K562 (cell line): Measurements from ENCODE around the gene VNN1. TPM values are rescaled to one million over a fixed set of nuclear protein-coding genes. Genes with fewer than 3 reads are reported as not detected.

Experiments used
- ATAC-seq: fragments of 200-7000 bp; cut with Tn5 transposase; 3 replicates; pipeline ENCODE4 v1.9.1; 2020; ENCODE audit warnings: moderate library complexity
- BruUV-seq: library from RNA; stranded (reverse); fragments of 400-500 nt; replicated peaks from 2 replicates; lab custom pipeline; 2021; lab: Mats Ljungman, UMichigan
- CTCF ChIA-PET: fragments of 300-600 bp; formaldehyde crosslinking; extraction: SDS; loops from one replicate; lab custom pipeline; 2021; ENCODE audit warnings: low intra/inter-chr PET ratio; lab: Yijun Ruan, JAX
- POLR2A ChIA-PET: fragments of 300-600, 350-650 bp; sonication (Branson Sonifier 250); formaldehyde crosslinking; extraction: SDS; loops from one replicate; lab custom pipeline; 2021; ENCODE audit warnings: antibody characterized with exemption, inconsistent platforms; lab: Yijun Ruan, JAX
- DNase-seq, 4 experiments: peaks; one replicate each; pipeline versions ENCODE4 v3.0.0 to v3.0.0-alpha.2; 2011 to 2018; ENCODE audit warnings: low spot score in 3 of 4, mixed read lengths in 3 of 4; ENCODE audit errors: extremely low read depth in 1 of 4
- FAIRE-seq: peaks from 2 replicates; lab custom pipeline; 2011; peaks lifted over from hg19 to GRCh38; lab: Jason Lieb, UNC
- H2AFZ ChIP-seq: 2 replicates; pipeline ENCODE4 v1.6.0; 2011; ENCODE audit warnings: low read depth, low read length, control low read depth, inconsistent platforms
- H3K27ac ChIP-seq: fragments of 200-600 bp; 3 replicates; pipeline ENCODE4 v1.8.0; 2011; ENCODE audit warnings: low read depth, mild to moderate bottlenecking, control low read depth, inconsistent platforms, low read length, moderate library complexity, mixed read lengths; ENCODE audit errors: extremely low read depth
- H3K27me3 ChIP-seq, 2 experiments: fragments of 300-600 bp in 1 of 2; 2 replicates in 1 of 2; 3 replicates in 1 of 2; pipeline versions ENCODE4 v1.6.0 to v1.8.0; 2011; ENCODE audit warnings: inconsistent platforms in 2 of 2, low read length in 2 of 2, mild to moderate bottlenecking in 1 of 2, mixed read lengths in 1 of 2, moderate library complexity in 1 of 2; ENCODE audit not compliant: control insufficient read depth in 2 of 2, insufficient read depth in 2 of 2
- H3K36me3 ChIP-seq: fragments of 300-600 bp; 3 replicates; pipeline ENCODE4 v1.8.0; 2011; ENCODE audit warnings: mild to moderate bottlenecking, low read length, inconsistent platforms; ENCODE audit not compliant: control insufficient read depth, insufficient read depth
- H3K4me1 ChIP-seq, 2 experiments: fragments of 200-600 bp in 1 of 2; replicated peaks in 1 of 2; 2 replicates in 1 of 2; 3 replicates in 1 of 2; pipeline versions ENCODE4 v1.5.1 to v1.8.0; 2011; ENCODE audit warnings: inconsistent platforms in 2 of 2, low read length in 2 of 2, mild to moderate bottlenecking in 1 of 2, mixed read lengths in 1 of 2, moderate library complexity in 1 of 2; ENCODE audit not compliant: control insufficient read depth in 2 of 2, insufficient read depth in 2 of 2
- H3K4me2 ChIP-seq: 2 replicates; pipeline ENCODE4 v1.6.1; 2011; ENCODE audit warnings: low read length, control low read depth, inconsistent platforms, mixed read lengths; ENCODE audit not compliant: insufficient read depth
- H3K4me3 ChIP-seq: fragments of 200-600 bp; sonication (generic), shearing (Covaris generic); 2 replicates; pipeline ENCODE4 v1.5.1; 2016; ENCODE audit warnings: control low read depth, inconsistent platforms
- H3K79me2 ChIP-seq: fragments of 200-600 bp; 3 replicates; pipeline ENCODE4 v1.8.0; 2011; ENCODE audit warnings: low read length, inconsistent platforms; ENCODE audit not compliant: control insufficient read depth, insufficient read depth
- H3K9ac ChIP-seq, 2 experiments: 2 replicates each; pipeline versions ENCODE4 v1.6.0 to v1.6.1; 2011; ENCODE audit warnings: low read depth in 2 of 2, low read length in 2 of 2, control low read depth in 1 of 2, inconsistent platforms in 1 of 2, mild to moderate bottlenecking in 1 of 2, mixed read lengths in 1 of 2; ENCODE audit not compliant: insufficient read depth in 1 of 2
- H3K9me1 ChIP-seq: one replicate; pipeline ENCODE4 v1.6.0; 2011; ENCODE audit warnings: inconsistent platforms, mild to moderate bottlenecking, low read length, moderate library complexity; ENCODE audit not compliant: control insufficient read depth, insufficient read depth
- H3K9me3 ChIP-seq: replicated peaks from 2 replicates; pipeline ENCODE4 v1.5.1; 2011; ENCODE audit warnings: low read depth, low read length, inconsistent platforms; ENCODE audit not compliant: control insufficient read depth, insufficient read depth
- H4K20me1 ChIP-seq: replicated peaks from 2 replicates; pipeline ENCODE4 v1.6.1; 2011; ENCODE audit warnings: low read length, inconsistent platforms, mixed read lengths; ENCODE audit not compliant: control insufficient read depth, insufficient read depth
- HDAC2 ChIP-seq: fragments of 450-650 bp; IDR thresholded peaks from 2 replicates; pipeline ENCODE4 v1.6.1; 2016; ENCODE audit warnings: mild to moderate bottlenecking
- MYC ChIP-seq, 2 experiments: fragments of 250-450 bp in 1 of 2; sonication (Bioruptor Pico) in 1 of 2; IDR thresholded peaks; 2 replicates each; pipeline versions ENCODE4 v1.5.1 to v1.6.1; 2012 to 2021; ENCODE audit warnings: low read depth in 2 of 2, borderline replicate concordance in 1 of 2, improper control_type of control experiment in 1 of 2, low read length in 1 of 2, mild to moderate bottlenecking in 1 of 2, moderate library complexity in 1 of 2
- NFRKB ChIP-seq: fragments of 450-650 bp; IDR thresholded peaks from 2 replicates; pipeline ENCODE4 v1.6.1; 2016; ENCODE audit warnings: low read depth
- POLR2G ChIP-seq: fragments of 200-400 bp; formaldehyde crosslinking; IDR thresholded peaks from 2 replicates; pipeline ENCODE4 v1.6.1; 2017; ENCODE audit warnings: low read depth, mild to moderate bottlenecking, antibody characterized with exemption, low read length, moderate library complexity
- SMARCB1 ChIP-seq: IDR thresholded peaks from 2 replicates; pipeline ENCODE4 v1.6.1; 2011; ENCODE audit warnings: improper control_type of control experiment, low read depth; ENCODE audit not compliant: insufficient read length
- TFAM ChIP-seq: fragments of 250-450 bp; sonication (Bioruptor Pico); conservative IDR thresholded peaks from 2 replicates; pipeline ENCODE4 v1.5.0; 2021; ENCODE audit warnings: mild to moderate bottlenecking, moderate library complexity
- ZNF444 ChIP-seq: fragments of 250-450 bp; sonication (Bioruptor Pico); IDR thresholded peaks from 2 replicates; pipeline ENCODE4 v1.4.0; 2020; ENCODE audit warnings: mild to moderate bottlenecking, moderate library complexity
- ZNF655 ChIP-seq: fragments of 250-450 bp; sonication (Bioruptor Pico); IDR thresholded peaks from 2 replicates; pipeline ENCODE4 v1.5.0; 2021
- WGBS: fragments of 100-300 bp; shearing (Covaris generic); methylation state at CpG from one replicate; pipeline ENCODE4 v1.1.6; 2016; ENCODE audit warnings: low coverage, mixed read lengths; ENCODE audit not compliant: insufficient coverage; ENCODE audit errors: missing lambda C conversion rate; 5-methylcytosine and 5-hydroxymethylcytosine counted together
- in situ Hi-C: fragments of 300-500 bp; cut with MboI; formaldehyde crosslinking; loops from 4 replicates; pipeline ENCODE4 v1.15.0; 2018; ENCODE audit warnings: inconsistent platforms, mixed read lengths
- intact Hi-C: fragments of 100-400 bp; cut with micrococcal nuclease; formaldehyde crosslinking; loops from 2 replicates; pipeline ENCODE4 v1.14.2; 2022
- polyA plus RNA-seq, 8 experiments: library from polyadenylated mRNA; depleted of rRNA in 4 of 8; stranded (reverse) in 5 of 8; unstranded in 3 of 8; fragments of >200 nt; fragmentation: Nextera tagmentation in 2 of 8; fragmentation: Illumina TruSeq in 1 of 8; extraction: Ambion mirVana in 2 of 8; extraction: Trizol in 1 of 8; gene quantifications; 2 replicates each; pipeline versions ENCODE4 v1.2.1 to v1.2.3, GENCODE V29; 2011 to 2014; ENCODE audit warnings: inconsistent platforms in 1 of 8, missing spikeins in 1 of 8
- total RNA-seq, 7 experiments: library from RNA; depleted of rRNA in 6 of 7; stranded (reverse); fragments of >200 nt in 6 of 7; fragmentation: Illumina TruSeq in 2 of 7; extraction: Trizol in 2 of 7; gene quantifications; 2 replicates each; pipeline versions ENCODE4 v1.2.1 to v1.2.3, GENCODE V29; 2011 to 2021; ENCODE audit warnings: low replicate concordance in 1 of 7
- TF ChIP-seq, protein P1 (sequence below): fragments of 450-650 bp; IDR thresholded peaks from 2 replicates; pipeline ENCODE4 v1.6.1; 2018; ENCODE audit not compliant: partially characterized antibody
- TF ChIP-seq, protein P2 (sequence below): fragments of 450-650 bp; IDR thresholded peaks from 2 replicates; pipeline ENCODE4 v1.6.1; 2016; ENCODE audit warnings: missing biosample characterization, missing genetic modification characterization
- TF ChIP-seq, protein P3 (sequence below): fragments of 250-450 bp; sonication (Bioruptor Pico); IDR thresholded peaks from 2 replicates; pipeline ENCODE4 v1.5.0; 2021; ENCODE audit warnings: mild to moderate bottlenecking, moderate library complexity

Gene VNN1
- total and polyA plus RNA-seq, 9 of the 15 experiments (the other 6 are each of a cell fraction or from before 2014, with no cell fraction given), result not detected

- H3K4me2 ChIP-seq, result no peak overlapping the region
- DNase-seq, result no peak
- no peak for ATAC-seq
- TF ChIP-seq SMARCB1 (no peak), POLR2G (no peak), TFAM (CRISPR knock-in tag) (no peak), ZNF655 (CRISPR knock-in tag) (no peak), HDAC2 (no peak), NFRKB (no peak), MYC (IDR thresholded peaks at IDR 0.05; ENCODE audit: low read depth, low read length) (no peak), MYC (CRISPR knock-in tag; IDR thresholded peaks at IDR 0.05; ENCODE audit: borderline replicate concordance, low read depth) (no peak), ZNF444 (CRISPR knock-in tag) (no peak)
- TF ChIP-seq, protein P1, sequence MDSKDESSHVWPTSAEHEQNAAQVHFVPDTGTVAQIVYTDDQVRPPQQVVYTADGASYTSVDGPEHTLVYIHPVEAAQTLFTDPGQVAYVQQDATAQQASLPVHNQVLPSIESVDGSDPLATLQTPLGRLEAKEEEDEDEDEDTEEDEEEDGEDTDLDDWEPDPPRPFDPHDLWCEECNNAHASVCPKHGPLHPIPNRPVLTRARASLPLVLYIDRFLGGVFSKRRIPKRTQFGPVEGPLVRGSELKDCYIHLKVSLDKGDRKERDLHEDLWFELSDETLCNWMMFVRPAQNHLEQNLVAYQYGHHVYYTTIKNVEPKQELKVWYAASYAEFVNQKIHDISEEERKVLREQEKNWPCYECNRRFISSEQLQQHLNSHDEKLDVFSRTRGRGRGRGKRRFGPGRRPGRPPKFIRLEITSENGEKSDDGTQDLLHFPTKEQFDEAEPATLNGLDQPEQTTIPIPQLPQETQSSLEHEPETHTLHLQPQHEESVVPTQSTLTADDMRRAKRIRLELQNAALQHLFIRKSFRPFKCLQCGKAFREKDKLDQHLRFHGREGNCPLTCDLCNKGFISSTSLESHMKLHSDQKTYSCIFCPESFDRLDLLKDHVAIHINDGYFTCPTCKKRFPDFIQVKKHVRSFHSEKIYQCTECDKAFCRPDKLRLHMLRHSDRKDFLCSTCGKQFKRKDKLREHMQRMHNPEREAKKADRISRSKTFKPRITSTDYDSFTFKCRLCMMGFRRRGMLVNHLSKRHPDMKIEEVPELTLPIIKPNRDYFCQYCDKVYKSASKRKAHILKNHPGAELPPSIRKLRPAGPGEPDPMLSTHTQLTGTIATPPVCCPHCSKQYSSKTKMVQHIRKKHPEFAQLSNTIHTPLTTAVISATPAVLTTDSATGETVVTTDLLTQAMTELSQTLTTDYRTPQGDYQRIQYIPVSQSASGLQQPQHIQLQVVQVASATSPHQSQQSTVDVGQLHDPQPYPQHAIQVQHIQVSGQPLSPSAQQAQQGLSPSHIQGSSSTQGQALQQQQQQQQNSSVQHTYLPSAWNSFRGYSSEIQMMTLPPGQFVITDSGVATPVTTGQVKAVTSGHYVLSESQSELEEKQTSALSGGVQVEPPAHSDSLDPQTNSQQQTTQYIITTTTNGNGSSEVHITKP, result no peak
- TF ChIP-seq, protein P2, sequence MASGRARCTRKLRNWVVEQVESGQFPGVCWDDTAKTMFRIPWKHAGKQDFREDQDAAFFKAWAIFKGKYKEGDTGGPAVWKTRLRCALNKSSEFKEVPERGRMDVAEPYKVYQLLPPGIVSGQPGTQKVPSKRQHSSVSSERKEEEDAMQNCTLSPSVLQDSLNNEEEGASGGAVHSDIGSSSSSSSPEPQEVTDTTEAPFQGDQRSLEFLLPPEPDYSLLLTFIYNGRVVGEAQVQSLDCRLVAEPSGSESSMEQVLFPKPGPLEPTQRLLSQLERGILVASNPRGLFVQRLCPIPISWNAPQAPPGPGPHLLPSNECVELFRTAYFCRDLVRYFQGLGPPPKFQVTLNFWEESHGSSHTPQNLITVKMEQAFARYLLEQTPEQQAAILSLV (tag), result no peak
- TF ChIP-seq, protein P3, sequence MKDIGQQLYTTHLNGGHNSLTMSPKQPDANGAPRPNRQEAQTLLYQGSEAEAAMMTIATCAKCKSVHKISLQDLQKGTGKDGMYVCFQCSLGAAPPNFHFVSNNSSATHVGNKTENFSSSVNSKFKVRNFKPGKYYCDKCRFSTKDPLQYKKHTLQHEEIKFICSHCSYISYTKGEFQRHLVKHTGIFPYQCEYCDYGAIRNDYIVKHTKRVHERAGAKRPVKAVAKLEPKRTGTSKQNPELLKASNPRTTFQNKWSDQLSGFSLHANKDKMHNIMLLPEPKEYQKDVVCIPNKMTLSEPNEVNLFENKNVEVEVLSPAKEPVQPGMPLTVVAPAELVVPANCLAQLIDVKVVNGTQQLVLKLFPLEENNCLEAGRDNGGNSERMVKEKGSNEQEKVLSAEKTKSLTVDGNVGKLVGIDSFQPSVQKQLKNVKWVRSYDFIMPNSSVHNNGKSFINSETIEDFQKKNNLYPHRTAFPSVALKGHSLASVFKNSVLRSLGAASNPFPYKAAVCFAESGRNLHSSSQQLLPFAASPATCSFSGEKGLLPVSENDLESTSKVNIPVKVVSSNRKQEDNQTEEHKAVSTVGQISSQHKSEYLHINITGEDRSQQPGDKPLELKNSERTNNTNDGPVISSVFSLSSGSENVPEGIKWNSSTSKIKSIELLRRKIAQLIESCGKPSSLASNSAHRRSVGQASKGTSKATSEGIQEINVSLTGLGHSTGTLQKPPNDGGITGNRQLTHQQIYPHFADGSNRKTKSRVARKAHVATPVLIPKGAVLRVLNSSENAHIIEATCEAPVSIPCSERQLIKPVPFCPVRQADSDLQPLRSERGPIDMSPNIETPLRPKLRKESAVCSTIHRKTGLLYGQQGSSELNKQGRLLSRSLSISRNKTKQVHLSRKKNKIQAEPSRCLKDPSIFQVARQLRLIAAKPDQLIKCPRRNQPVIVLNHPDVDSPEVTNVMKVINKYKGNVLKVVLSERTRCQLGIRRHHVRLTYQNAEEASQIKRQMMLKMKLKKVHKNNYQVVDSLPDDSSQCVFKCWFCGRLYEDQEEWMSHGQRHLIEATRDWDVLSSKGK (CRISPR knock-in tag), result no peak
Measured at GRCh38 chr6:132750455-132751248, 36.8 kb upstream of the VNN1 start.

More at GRCh38 chr6:132750455-132751248, 36.8 kb upstream of the VNN1 start:
- H3K9me3 ChIP-seq, result no peaks in the 10 kb centered on the region
- CTCF ChIA-PET, result no interaction called here
- no peak for FAIRE-seq
- in situ Hi-C loops (loop anchor here (25.0 kb wide), 2 partner anchors 213 to 463 kb away; partner anchors contain the start of gene TAAR9), intact Hi-C loops (no loop called here)
- no peaks in the 10 kb centered on the region for H3K36me3 ChIP-seq
- BruUV-seq, result no TSS peak
- no peak overlapping the region for H3K4me3 ChIP-seq
- no peak overlapping the region for H2AFZ ChIP-seq
- H3K79me2 ChIP-seq, result no peaks in the 10 kb centered on the region
- H3K9ac ChIP-seq, result no peak overlapping the region
- H3K27ac ChIP-seq, result no peak overlapping the region
- no peaks in the 10 kb centered on the region for H4K20me1 ChIP-seq
- POLR2A ChIA-PET, result no interaction called here
- whole genome bisulfite sequencing, result under 1% methylated on average over 8 of the region's 8 CpGs
- peaks cover 0 to 2% of the 10 kb centered on the region in 2 experiments; a peak in 2 of 5 replicates for H3K27me3 ChIP-seq
- H3K4me1 ChIP-seq, result no peaks in the 10 kb centered on the region
- no peaks in the 10 kb centered on the region for H3K9me1 ChIP-seq
